Measurements from ENCODE around the gene GJA1.

The GJA1 gene

GRCh38 chr6:121482751-121483150 is 47.3 kb downstream of the GJA1 start:
- no peak for DNase-seq (ENCODE audit: low read depth)

GRCh38 chr6:121485359-121485811 is 49.9 kb downstream of the GJA1 start:
- peak; percentile 49 for DNase-seq (ENCODE audit: low read depth)

DNA sequence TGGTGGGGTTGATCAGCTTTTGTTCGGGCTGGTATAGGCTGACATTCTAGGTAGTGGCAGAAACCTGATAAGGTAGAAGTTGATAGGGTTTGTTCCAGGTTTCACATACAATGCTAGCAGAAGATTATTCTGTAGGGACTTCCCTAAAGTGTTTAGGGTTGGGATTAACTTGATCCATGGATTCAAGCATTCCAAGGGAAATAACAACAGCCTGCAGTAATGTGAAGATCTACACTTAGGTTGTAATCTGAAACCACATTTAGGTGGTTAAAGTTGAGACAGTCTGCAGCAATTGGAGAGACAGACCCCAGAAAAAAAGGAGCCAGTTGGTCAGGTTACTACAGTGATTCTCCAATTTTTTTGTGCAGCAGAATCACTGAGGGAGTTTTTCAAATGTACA is 56.1 kb downstream of the GJA1 start:
- no peak for DNase-seq (ENCODE audit: low read depth)

- DNase-seq (ENCODE audit: low read depth): no peak
These were observed 57.1 kb downstream of the GJA1 start for GRCh38 chr6:121492536-121492935.

- no peak for DNase-seq (ENCODE audit: low read depth)
These were observed 62.5 kb downstream of the GJA1 start for GRCh38 chr6:121497970-121498375.

- no peak for DNase-seq (ENCODE audit: low read depth)
These were observed 63.2 kb downstream of the GJA1 start for GRCh38 chr6:121498481-121499276.
